Uterus (tissue), 4 donors: Measurements from ENCODE around the gene PHTF2. TPM values are rescaled to one million over a fixed set of nuclear protein-coding genes. Genes with fewer than 3 reads are reported as not detected.

ENCODE experiments used
- DNase-seq, 2 donors: peaks; one replicate each; pipeline ENCODE4 v3.0.0-alpha.2; 2019 to 2020
- H3K27ac ChIP-seq, 2 donors: fragments of 200-600 bp; sonication (generic); 1 replicate in 1 of 2; 2 replicates in 1 of 2; pipeline ENCODE4 v1.5.1; 2016 to 2018
- H3K27me3 ChIP-seq, 2 donors: fragments of 200-600 bp; sonication (generic); one replicate each; pipeline ENCODE4 v1.5.1; 2018 to 2019; ENCODE audit warnings: control low read depth in 1 of 2
- H3K36me3 ChIP-seq, 2 donors: fragments of 200-600 bp; sonication (generic); one replicate each; pipeline ENCODE4 v1.5.1; 2019; ENCODE audit warnings: control low read depth in 1 of 2
- H3K4me1 ChIP-seq, 2 donors: fragments of 200-600 bp; sonication (generic); one replicate each; pipeline ENCODE4 v1.5.1; 2018 to 2019; ENCODE audit warnings: control low read depth in 1 of 2
- H3K4me3 ChIP-seq, 2 donors: fragments of 200-600 bp; sonication (generic); 1 replicate in 1 of 2; 2 replicates in 1 of 2; pipeline ENCODE4 v1.5.1; 2018 to 2019; ENCODE audit warnings: mild to moderate bottlenecking in 1 of 2
- H3K9me3 ChIP-seq, 2 donors: fragments of 200-600 bp; sonication (generic); one replicate each; pipeline ENCODE4 v1.5.1; 2019; ENCODE audit warnings: control low read depth in 1 of 2
- CTCF ChIP-seq, 4 experiments: fragments of 200-600 bp in 2 of 4; fragments of 450-650 bp in 2 of 4; sonication (generic) in 2 of 4; IDR thresholded peaks; one replicate each; pipeline ENCODE4 v1.5.1; 2016 to 2019; ENCODE audit warnings: antibody characterized with exemption in 4 of 4, mild to moderate bottlenecking in 2 of 4, moderate library complexity in 1 of 4
- POLR2A ChIP-seq, 2 donors: fragments of 450-650 bp; IDR thresholded peaks; one replicate each; pipeline ENCODE4 v1.6.1; 2016; ENCODE audit warnings: antibody characterized with exemption in 2 of 2, mild to moderate bottlenecking in 1 of 2, moderate library complexity in 1 of 2
- intact Hi-C: fragments of 100-400 bp; cut with DNase I; formaldehyde crosslinking; loops from one replicate; pipeline ENCODE4 v1.15.1; 2023; ENCODE audit warnings: low total_unique reads
- total RNA-seq, 4 donors: library from RNA; depleted of rRNA in 3 of 4; stranded (reverse); fragments of >200 nt in 3 of 4; gene quantifications; one replicate each; pipeline versions ENCODE4 v1.1.0 to v1.2.4, GENCODE V29; 2014 to 2023
- donor health status: DM: yes; HTN: yes; CAD: no.

PHTF2 gene
- total RNA-seq, 4 donors from 2014 or later, result 6.4 to 54.8 (median 24.7) TPM

DNA sequence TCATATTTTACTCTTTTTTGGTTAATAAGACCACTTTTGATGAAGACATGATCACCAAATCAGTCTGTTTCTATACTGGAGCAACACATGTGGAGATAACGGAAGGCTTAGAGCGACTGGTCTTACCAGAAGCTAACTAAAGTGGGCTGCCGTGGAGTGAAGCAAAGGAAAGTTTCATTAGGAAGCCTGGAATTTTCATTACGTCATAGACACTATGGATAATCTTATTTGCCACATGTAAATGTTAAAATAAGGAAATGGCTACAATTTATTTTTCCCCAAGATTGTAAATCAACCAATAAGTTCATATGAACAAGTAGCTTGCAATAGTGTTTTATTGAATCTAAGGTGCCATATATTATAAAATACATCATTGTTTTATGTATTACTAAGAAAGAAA is 185.4 kb downstream of the PHTF2 start:
- Histone ChIP-seq H3K27me3 (no peaks in the 10 kb centered on the region), H3K9me3 (no peaks in the 10 kb centered on the region), H3K36me3 (no peaks in the 10 kb centered on the region), H3K4me3 (no peak overlapping the region), H3K4me1 (no peaks in the 10 kb centered on the region), H3K27ac (no peak overlapping the region)
- TF ChIP-seq POLR2A (IDR thresholded peaks at IDR 0.05) (no peak), CTCF (IDR thresholded peaks at IDR 0.05) (no peak)
- DNase-seq, result no peak
- intact Hi-C loops, result no loop called here

DNA sequence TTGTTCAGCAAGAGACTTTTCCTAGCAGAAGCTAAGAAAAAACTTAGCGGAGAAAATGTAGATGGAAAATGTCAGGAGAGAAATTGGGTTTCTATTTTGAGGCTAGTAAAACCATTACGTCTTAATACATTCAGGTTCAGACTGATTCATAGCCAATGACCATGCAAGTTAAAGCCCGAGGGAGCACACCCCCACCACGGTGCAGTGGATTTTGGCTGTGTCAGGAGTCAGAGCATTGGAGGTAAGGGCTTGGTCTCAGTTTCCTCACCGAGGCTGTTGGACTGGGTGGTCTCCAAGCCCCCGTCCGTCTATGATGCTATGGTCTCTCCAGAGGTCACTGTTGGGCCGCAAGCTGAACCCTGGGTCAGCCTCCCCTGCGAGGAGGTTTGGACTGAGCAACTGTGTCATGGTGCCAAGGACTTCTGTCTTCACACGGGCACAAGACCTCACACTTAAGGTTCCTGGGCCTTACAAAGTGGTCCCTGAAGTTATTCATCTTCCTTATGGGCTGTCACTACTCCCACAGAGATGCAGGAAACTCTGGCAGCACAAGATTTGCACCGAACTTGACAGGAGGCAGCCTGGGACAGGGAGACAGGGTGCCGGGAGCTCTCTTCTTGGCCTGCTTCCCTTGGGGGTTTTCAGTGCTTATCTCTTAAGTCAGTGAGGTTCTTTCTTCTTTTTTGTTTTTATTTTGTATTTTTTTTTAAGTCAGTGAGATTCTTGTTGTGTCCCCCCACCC is 186.8 kb downstream of the PHTF2 start:
- H3K9me3 ChIP-seq, result no peaks in the 10 kb centered on the region
- TF ChIP-seq POLR2A (IDR thresholded peaks at IDR 0.05) (no peak), CTCF (IDR thresholded peaks at IDR 0.05) (no peak)
- no peaks in the 10 kb centered on the region for H3K4me1 ChIP-seq
- DNase-seq, result no peak
- no peak overlapping the region for H3K4me3 ChIP-seq
- H3K36me3 ChIP-seq, result no peaks in the 10 kb centered on the region
- no peaks in the 10 kb centered on the region for H3K27me3 ChIP-seq
- no peak overlapping the region for H3K27ac ChIP-seq
- intact Hi-C loops, result no loop called here

- no peaks in the 10 kb centered on the region for H3K36me3 ChIP-seq
- no peak overlapping the region for H3K4me3 ChIP-seq
- H3K27ac ChIP-seq, result no peak overlapping the region
- H3K9me3 ChIP-seq, result no peaks in the 10 kb centered on the region
- no peaks in the 10 kb centered on the region for H3K4me1 ChIP-seq
- H3K27me3 ChIP-seq, result no peaks in the 10 kb centered on the region
- DNase-seq, result no peak
- TF ChIP-seq CTCF (IDR thresholded peaks at IDR 0.05), result no peak
- TF ChIP-seq POLR2A (IDR thresholded peaks at IDR 0.05), result no peak
- intact Hi-C loops, result no loop called here
Observed at GRCh38 chr7:77985974-77986339, 187.4 kb downstream of the PHTF2 start.

DNA sequence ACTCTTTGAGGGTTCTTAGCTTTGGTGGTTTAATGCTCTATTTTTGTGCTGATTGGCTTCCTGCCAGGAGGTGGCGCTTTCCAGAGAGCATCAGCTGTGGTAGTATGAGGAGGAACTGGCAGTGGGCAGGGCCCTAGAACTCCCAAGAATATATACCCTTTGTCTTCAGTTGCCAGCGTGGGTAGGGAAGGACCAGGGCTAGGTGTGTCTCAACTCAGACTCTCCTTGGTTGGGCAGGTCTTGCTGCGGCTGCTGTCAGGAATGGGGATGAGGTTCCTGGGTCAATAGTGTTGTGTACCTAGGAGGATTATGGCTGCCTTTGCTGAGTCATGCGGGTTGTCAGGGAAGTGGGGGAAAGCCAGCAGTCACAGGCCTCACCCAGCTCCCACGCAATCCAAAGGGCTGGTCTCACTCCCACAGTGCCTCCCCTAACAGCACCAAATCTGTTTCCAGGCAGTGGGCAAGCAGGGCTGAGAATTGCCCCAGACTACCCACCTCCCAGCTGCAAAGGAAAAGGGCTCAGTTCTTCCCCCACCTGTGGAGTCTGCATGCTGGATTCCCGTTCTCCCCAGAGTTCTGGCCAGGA is 191.5 kb downstream of the PHTF2 start:
- H3K27me3 ChIP-seq, result no peaks in the 10 kb centered on the region
- H3K9me3 ChIP-seq, result no peaks in the 10 kb centered on the region
- intact Hi-C loops, result no loop called here
- DNase-seq, result no peak
- H3K36me3 ChIP-seq, result no peaks in the 10 kb centered on the region
- no peak overlapping the region for H3K4me3 ChIP-seq
- H3K4me1 ChIP-seq, result no peaks in the 10 kb centered on the region
- no peak overlapping the region for H3K27ac ChIP-seq
- TF ChIP-seq POLR2A (IDR thresholded peaks at IDR 0.05) (no peak), CTCF (IDR thresholded peaks at IDR 0.05) (no peak)

DNA sequence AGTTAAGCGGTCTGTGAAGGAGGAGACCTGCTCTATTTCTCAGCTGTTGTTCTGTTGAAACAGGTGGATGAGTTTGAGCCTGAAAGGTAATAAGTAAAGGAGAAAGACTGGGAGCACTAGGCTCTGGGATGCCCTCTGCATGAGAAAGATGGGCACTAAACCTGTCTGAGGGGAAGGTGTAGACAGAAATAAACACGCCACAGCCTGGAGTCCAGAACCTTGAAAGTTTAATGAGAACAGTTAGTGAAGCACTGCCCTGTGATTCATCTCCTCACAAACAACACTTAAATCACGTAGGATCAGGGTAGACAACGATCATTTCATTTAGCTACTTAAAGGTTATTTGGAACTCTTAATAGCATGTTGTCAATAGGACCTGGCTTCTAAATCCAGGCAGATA is 193.1 kb downstream of the PHTF2 start:
- H3K27ac ChIP-seq, result no peak overlapping the region
- H3K4me3 ChIP-seq, result no peak overlapping the region
- intact Hi-C loops, result no loop called here
- no peaks in the 10 kb centered on the region for H3K36me3 ChIP-seq
- no peaks in the 10 kb centered on the region for H3K4me1 ChIP-seq
- no peaks in the 10 kb centered on the region for H3K9me3 ChIP-seq
- no peak for DNase-seq
- no peaks in the 10 kb centered on the region for H3K27me3 ChIP-seq
- TF ChIP-seq CTCF (IDR thresholded peaks at IDR 0.05) (no peak), POLR2A (IDR thresholded peaks at IDR 0.05) (no peak)
